K562 (cell line): ENCODE measurements around the gene RUNDC3A. TPM values are rescaled to one million over a fixed set of nuclear protein-coding genes. Genes with fewer than 3 reads are reported as not detected.

Experiments used
- ATAC-seq: fragments of 200-7000 bp; cut with Tn5 transposase; 3 replicates; pipeline ENCODE4 v1.9.1; 2020; ENCODE audit warnings: moderate library complexity
- BruUV-seq: library from RNA; stranded (reverse); fragments of 400-500 nt; replicated peaks from 2 replicates; lab custom pipeline; 2021; lab: Mats Ljungman, UMichigan
- CTCF ChIA-PET: fragments of 300-600 bp; formaldehyde crosslinking; extraction: SDS; loops from one replicate; lab custom pipeline; 2021; ENCODE audit warnings: low intra/inter-chr PET ratio; lab: Yijun Ruan, JAX
- POLR2A ChIA-PET: fragments of 300-600, 350-650 bp; sonication (Branson Sonifier 250); formaldehyde crosslinking; extraction: SDS; loops from one replicate; lab custom pipeline; 2021; ENCODE audit warnings: antibody characterized with exemption, inconsistent platforms; lab: Yijun Ruan, JAX
- DNase-seq, 4 experiments: peaks; one replicate each; pipeline versions ENCODE4 v3.0.0 to v3.0.0-alpha.2; 2011 to 2018; ENCODE audit warnings: low spot score in 3 of 4, mixed read lengths in 3 of 4; ENCODE audit errors: extremely low read depth in 1 of 4
- FAIRE-seq: peaks from 2 replicates; lab custom pipeline; 2011; peaks lifted over from hg19 to GRCh38; lab: Jason Lieb, UNC
- H2AFZ ChIP-seq: 2 replicates; pipeline ENCODE4 v1.6.0; 2011; ENCODE audit warnings: low read depth, low read length, control low read depth, inconsistent platforms
- H3K27ac ChIP-seq: fragments of 200-600 bp; 3 replicates; pipeline ENCODE4 v1.8.0; 2011; ENCODE audit warnings: low read depth, mild to moderate bottlenecking, control low read depth, inconsistent platforms, low read length, moderate library complexity, mixed read lengths; ENCODE audit errors: extremely low read depth
- H3K27me3 ChIP-seq, 2 experiments: fragments of 300-600 bp in 1 of 2; 2 replicates in 1 of 2; 3 replicates in 1 of 2; pipeline versions ENCODE4 v1.6.0 to v1.8.0; 2011; ENCODE audit warnings: inconsistent platforms in 2 of 2, low read length in 2 of 2, mild to moderate bottlenecking in 1 of 2, mixed read lengths in 1 of 2, moderate library complexity in 1 of 2; ENCODE audit not compliant: control insufficient read depth in 2 of 2, insufficient read depth in 2 of 2
- H3K36me3 ChIP-seq: fragments of 300-600 bp; 3 replicates; pipeline ENCODE4 v1.8.0; 2011; ENCODE audit warnings: mild to moderate bottlenecking, low read length, inconsistent platforms; ENCODE audit not compliant: control insufficient read depth, insufficient read depth
- H3K4me1 ChIP-seq, 2 experiments: fragments of 200-600 bp in 1 of 2; replicated peaks in 1 of 2; 2 replicates in 1 of 2; 3 replicates in 1 of 2; pipeline versions ENCODE4 v1.5.1 to v1.8.0; 2011; ENCODE audit warnings: inconsistent platforms in 2 of 2, low read length in 2 of 2, mild to moderate bottlenecking in 1 of 2, mixed read lengths in 1 of 2, moderate library complexity in 1 of 2; ENCODE audit not compliant: control insufficient read depth in 2 of 2, insufficient read depth in 2 of 2
- H3K4me2 ChIP-seq: 2 replicates; pipeline ENCODE4 v1.6.1; 2011; ENCODE audit warnings: low read length, control low read depth, inconsistent platforms, mixed read lengths; ENCODE audit not compliant: insufficient read depth
- H3K4me3 ChIP-seq: fragments of 200-600 bp; sonication (generic), shearing (Covaris generic); 2 replicates; pipeline ENCODE4 v1.5.1; 2016; ENCODE audit warnings: control low read depth, inconsistent platforms
- H3K79me2 ChIP-seq: fragments of 200-600 bp; 3 replicates; pipeline ENCODE4 v1.8.0; 2011; ENCODE audit warnings: low read length, inconsistent platforms; ENCODE audit not compliant: control insufficient read depth, insufficient read depth
- H3K9ac ChIP-seq, 2 experiments: 2 replicates each; pipeline versions ENCODE4 v1.6.0 to v1.6.1; 2011; ENCODE audit warnings: low read depth in 2 of 2, low read length in 2 of 2, control low read depth in 1 of 2, inconsistent platforms in 1 of 2, mild to moderate bottlenecking in 1 of 2, mixed read lengths in 1 of 2; ENCODE audit not compliant: insufficient read depth in 1 of 2
- H3K9me1 ChIP-seq: one replicate; pipeline ENCODE4 v1.6.0; 2011; ENCODE audit warnings: inconsistent platforms, mild to moderate bottlenecking, low read length, moderate library complexity; ENCODE audit not compliant: control insufficient read depth, insufficient read depth
- H3K9me3 ChIP-seq: replicated peaks from 2 replicates; pipeline ENCODE4 v1.5.1; 2011; ENCODE audit warnings: low read depth, low read length, inconsistent platforms; ENCODE audit not compliant: control insufficient read depth, insufficient read depth
- H4K20me1 ChIP-seq: replicated peaks from 2 replicates; pipeline ENCODE4 v1.6.1; 2011; ENCODE audit warnings: low read length, inconsistent platforms, mixed read lengths; ENCODE audit not compliant: control insufficient read depth, insufficient read depth
- WGBS: fragments of 100-300 bp; shearing (Covaris generic); methylation state at CpG from one replicate; pipeline ENCODE4 v1.1.6; 2016; ENCODE audit warnings: low coverage, mixed read lengths; ENCODE audit not compliant: insufficient coverage; ENCODE audit errors: missing lambda C conversion rate; 5-methylcytosine and 5-hydroxymethylcytosine counted together
- in situ Hi-C: fragments of 300-500 bp; cut with MboI; formaldehyde crosslinking; loops from 4 replicates; pipeline ENCODE4 v1.15.0; 2018; ENCODE audit warnings: inconsistent platforms, mixed read lengths
- intact Hi-C: fragments of 100-400 bp; cut with micrococcal nuclease; formaldehyde crosslinking; loops from 2 replicates; pipeline ENCODE4 v1.14.2; 2022
- polyA plus RNA-seq, 8 experiments: library from polyadenylated mRNA; depleted of rRNA in 4 of 8; stranded (reverse) in 5 of 8; unstranded in 3 of 8; fragments of >200 nt; fragmentation: Nextera tagmentation in 2 of 8; fragmentation: Illumina TruSeq in 1 of 8; extraction: Ambion mirVana in 2 of 8; extraction: Trizol in 1 of 8; gene quantifications; 2 replicates each; pipeline versions ENCODE4 v1.2.1 to v1.2.3, GENCODE V29; 2011 to 2014; ENCODE audit warnings: inconsistent platforms in 1 of 8, missing spikeins in 1 of 8
- total RNA-seq, 7 experiments: library from RNA; depleted of rRNA in 6 of 7; stranded (reverse); fragments of >200 nt in 6 of 7; fragmentation: Illumina TruSeq in 2 of 7; extraction: Trizol in 2 of 7; gene quantifications; 2 replicates each; pipeline versions ENCODE4 v1.2.1 to v1.2.3, GENCODE V29; 2011 to 2021; ENCODE audit warnings: low replicate concordance in 1 of 7
- TF ChIP-seq, protein P1 (sequence below): fragments of 450-650 bp; IDR thresholded peaks from 2 replicates; pipeline ENCODE4 v1.6.1; 2018; ENCODE audit not compliant: partially characterized antibody
- TF ChIP-seq, protein P2 (sequence below), 2 experiments: fragments of 450-650 bp in 1 of 2; sonication (generic) in 1 of 2; formaldehyde crosslinking in 1 of 2; IDR thresholded peaks in 1 of 2; conservative IDR thresholded peaks in 1 of 2; 2 replicates each; pipeline versions ENCODE4 v1.6.1 to v1.8.1; 2016 to 2023; ENCODE audit warnings: mild to moderate bottlenecking in 2 of 2, moderate library complexity in 2 of 2, inconsistent platforms in 1 of 2, missing genetic modification reagents in 1 of 2

Gene RUNDC3A
- total and polyA plus RNA-seq, 9 of the 15 experiments (the other 6 are each of a cell fraction or from before 2014, with no cell fraction given): not detected

DNA sequence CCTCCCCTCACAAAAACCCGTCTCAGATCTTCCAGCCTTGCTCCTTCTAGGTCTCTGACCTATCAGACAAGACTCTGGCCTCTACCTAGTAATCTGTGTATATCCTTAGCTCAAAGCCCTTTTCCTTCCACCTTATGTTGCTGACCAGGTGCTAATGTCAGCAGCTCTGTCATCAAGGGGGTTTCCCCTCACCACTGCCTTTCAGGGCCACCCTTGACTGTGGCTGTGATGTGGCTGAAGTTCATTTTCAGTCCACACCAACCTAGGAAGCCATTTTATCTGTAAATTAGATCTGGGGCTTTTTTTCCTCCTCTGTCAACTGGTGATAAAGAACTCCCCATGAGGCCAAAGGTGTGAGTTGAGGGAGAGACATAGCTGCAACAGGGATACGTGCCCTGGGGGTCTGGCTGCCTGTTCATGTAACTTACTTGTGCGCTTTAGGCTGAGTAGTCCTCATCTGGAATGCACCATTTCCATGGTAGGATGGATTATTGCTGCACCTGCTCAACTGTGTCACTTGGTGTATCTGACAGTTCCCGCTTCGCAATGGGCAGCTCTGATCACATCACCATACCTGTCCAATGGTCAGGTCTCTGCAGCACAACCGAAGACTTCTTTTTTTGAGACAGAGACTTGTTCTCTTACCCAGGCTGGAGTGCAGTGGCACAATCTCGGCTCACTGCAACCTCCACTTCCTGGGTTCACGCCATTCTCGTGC, 14.7 kb upstream of the RUNDC3A start:
- TF ChIP-seq, protein P1, sequence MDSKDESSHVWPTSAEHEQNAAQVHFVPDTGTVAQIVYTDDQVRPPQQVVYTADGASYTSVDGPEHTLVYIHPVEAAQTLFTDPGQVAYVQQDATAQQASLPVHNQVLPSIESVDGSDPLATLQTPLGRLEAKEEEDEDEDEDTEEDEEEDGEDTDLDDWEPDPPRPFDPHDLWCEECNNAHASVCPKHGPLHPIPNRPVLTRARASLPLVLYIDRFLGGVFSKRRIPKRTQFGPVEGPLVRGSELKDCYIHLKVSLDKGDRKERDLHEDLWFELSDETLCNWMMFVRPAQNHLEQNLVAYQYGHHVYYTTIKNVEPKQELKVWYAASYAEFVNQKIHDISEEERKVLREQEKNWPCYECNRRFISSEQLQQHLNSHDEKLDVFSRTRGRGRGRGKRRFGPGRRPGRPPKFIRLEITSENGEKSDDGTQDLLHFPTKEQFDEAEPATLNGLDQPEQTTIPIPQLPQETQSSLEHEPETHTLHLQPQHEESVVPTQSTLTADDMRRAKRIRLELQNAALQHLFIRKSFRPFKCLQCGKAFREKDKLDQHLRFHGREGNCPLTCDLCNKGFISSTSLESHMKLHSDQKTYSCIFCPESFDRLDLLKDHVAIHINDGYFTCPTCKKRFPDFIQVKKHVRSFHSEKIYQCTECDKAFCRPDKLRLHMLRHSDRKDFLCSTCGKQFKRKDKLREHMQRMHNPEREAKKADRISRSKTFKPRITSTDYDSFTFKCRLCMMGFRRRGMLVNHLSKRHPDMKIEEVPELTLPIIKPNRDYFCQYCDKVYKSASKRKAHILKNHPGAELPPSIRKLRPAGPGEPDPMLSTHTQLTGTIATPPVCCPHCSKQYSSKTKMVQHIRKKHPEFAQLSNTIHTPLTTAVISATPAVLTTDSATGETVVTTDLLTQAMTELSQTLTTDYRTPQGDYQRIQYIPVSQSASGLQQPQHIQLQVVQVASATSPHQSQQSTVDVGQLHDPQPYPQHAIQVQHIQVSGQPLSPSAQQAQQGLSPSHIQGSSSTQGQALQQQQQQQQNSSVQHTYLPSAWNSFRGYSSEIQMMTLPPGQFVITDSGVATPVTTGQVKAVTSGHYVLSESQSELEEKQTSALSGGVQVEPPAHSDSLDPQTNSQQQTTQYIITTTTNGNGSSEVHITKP: peak; percentile 52
- TF ChIP-seq, protein P2, sequence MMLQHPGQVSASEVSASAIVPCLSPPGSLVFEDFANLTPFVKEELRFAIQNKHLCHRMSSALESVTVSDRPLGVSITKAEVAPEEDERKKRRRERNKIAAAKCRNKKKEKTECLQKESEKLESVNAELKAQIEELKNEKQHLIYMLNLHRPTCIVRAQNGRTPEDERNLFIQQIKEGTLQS (IDR thresholded peaks at IDR 0.05): no peak
- TF ChIP-seq, protein P2 (CRISPR knock-in tag; conservative IDR thresholded peaks at IDR 0.05): no peak
- TF ChIP-seq, all 486 proteins: peak for 1
- no peaks in the 10 kb centered on the region for H3K36me3 ChIP-seq
- H3K9me3 ChIP-seq: no peaks in the 10 kb centered on the region
- H3K4me2 ChIP-seq: no peak overlapping the region
- ATAC-seq (no peak), DNase-seq (no peak), FAIRE-seq (no peak)
- H3K4me1 ChIP-seq: peaks cover 17 to 22% of the 10 kb centered on the region in 2 experiments
- POLR2A ChIA-PET: interaction anchor here (0.7 kb wide), 1 partner anchor 77 kb away, joined by 4 read pairs; no protein-coding TSS in a partner anchor
- no peaks in the 10 kb centered on the region for H3K9me1 ChIP-seq
- BruUV-seq: no TSS peak
- H4K20me1 ChIP-seq: no peaks in the 10 kb centered on the region
- WGBS: 52% methylated on average over 9 of the region's 9 CpGs
- CTCF ChIA-PET: no interaction called here
- in situ Hi-C loops (no loop called here), intact Hi-C loops (no loop called here)
- H3K27me3 ChIP-seq: no peaks in the 10 kb centered on the region
- no peak overlapping the region for H3K4me3 ChIP-seq
- no peaks in the 10 kb centered on the region for H3K79me2 ChIP-seq
- no peak overlapping the region for H3K27ac ChIP-seq
- no peak overlapping the region for H2AFZ ChIP-seq
- H3K9ac ChIP-seq: no peak overlapping the region
